BE2C (cell line): Measurements from ENCODE around the gene GNE.

Experiments used
- DNase-seq: peaks from one replicate; pipeline ENCODE4 v3.0.0-alpha.2; 2020
- H3K27me3 ChIP-seq: fragments of 250-450 bp; sonication (Bioruptor Pico); 2 replicates; pipeline ENCODE4 v1.5.1; 2020; ENCODE audit warnings: mild to moderate bottlenecking
- H3K36me3 ChIP-seq: fragments of 250-450 bp; sonication (Bioruptor Pico); 2 replicates; pipeline ENCODE4 v1.5.1; 2020; ENCODE audit warnings: mild to moderate bottlenecking
- H3K4me1 ChIP-seq: fragments of 250-450 bp; sonication (Bioruptor Pico); 2 replicates; pipeline ENCODE4 v1.5.1; 2020
- H3K4me3 ChIP-seq: 2 replicates; pipeline ENCODE4 v1.5.1; 2011; ENCODE audit warnings: low read depth, low read length
- H3K9me3 ChIP-seq: fragments of 250-450 bp; sonication (Bioruptor Pico); 2 replicates; pipeline ENCODE4 v1.5.1; 2020
- TF ChIP-seq, protein P1 (sequence below): IDR thresholded peaks from 2 replicates; pipeline ENCODE4 v1.5.1; 2012; ENCODE audit warnings: mild to moderate bottlenecking, low read depth, low read length

GNE gene

DNA sequence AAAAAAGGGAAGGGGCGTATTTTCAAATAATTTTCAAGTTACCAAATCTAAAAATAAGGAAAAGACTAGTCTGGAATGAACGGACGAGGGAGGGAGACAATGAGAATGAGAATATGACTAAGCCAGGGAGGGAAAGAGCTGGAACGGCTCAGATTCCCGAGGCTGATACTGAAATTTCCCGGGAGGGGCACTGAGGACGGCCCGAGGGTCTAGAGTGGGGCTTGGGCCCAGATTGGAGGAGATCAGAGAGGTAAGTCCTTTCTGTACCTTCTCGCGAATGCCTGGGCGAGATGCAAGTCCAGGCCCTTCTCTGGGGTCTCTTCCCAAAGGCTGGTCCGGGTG lies 92.5 kb downstream of the GNE start:
- H3K9me3 ChIP-seq, result no peaks in the 10 kb centered on the region
- no peak overlapping the region for H3K4me3 ChIP-seq
- DNase-seq, result no peak
- no peaks in the 10 kb centered on the region for H3K36me3 ChIP-seq
- TF ChIP-seq, protein P1, sequence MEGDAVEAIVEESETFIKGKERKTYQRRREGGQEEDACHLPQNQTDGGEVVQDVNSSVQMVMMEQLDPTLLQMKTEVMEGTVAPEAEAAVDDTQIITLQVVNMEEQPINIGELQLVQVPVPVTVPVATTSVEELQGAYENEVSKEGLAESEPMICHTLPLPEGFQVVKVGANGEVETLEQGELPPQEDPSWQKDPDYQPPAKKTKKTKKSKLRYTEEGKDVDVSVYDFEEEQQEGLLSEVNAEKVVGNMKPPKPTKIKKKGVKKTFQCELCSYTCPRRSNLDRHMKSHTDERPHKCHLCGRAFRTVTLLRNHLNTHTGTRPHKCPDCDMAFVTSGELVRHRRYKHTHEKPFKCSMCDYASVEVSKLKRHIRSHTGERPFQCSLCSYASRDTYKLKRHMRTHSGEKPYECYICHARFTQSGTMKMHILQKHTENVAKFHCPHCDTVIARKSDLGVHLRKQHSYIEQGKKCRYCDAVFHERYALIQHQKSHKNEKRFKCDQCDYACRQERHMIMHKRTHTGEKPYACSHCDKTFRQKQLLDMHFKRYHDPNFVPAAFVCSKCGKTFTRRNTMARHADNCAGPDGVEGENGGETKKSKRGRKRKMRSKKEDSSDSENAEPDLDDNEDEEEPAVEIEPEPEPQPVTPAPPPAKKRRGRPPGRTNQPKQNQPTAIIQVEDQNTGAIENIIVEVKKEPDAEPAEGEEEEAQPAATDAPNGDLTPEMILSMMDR, result no peak
- no peaks in the 10 kb centered on the region for H3K27me3 ChIP-seq
- peaks cover 31% of the 10 kb centered on the region for H3K4me1 ChIP-seq

DNA sequence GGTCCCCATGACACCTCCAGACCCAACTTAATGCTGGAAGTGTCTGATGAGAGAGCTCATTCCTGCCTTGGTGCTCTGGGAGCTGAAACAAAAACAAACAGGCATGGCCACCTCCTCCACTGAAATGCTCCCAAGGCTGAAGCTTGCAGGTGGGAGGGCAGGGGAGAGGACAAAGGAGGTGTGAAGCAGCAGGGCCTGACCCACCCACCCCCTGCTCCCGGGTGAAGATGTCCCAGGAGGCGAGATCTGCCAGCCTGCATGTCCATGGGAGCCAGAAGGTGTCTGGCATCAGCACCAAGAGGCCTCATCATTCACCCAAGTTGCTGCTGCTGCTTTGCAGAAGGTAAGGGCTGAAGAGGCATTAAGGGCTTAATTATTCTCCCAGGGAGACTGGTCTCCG lies 93.3 kb downstream of the GNE start:
- H3K4me3 ChIP-seq, result no peak overlapping the region
- DNase-seq, result no peak
- H3K27me3 ChIP-seq, result no peaks in the 10 kb centered on the region
- H3K36me3 ChIP-seq, result no peaks in the 10 kb centered on the region
- H3K9me3 ChIP-seq, result no peaks in the 10 kb centered on the region
- TF ChIP-seq, protein P1, result no peak
- H3K4me1 ChIP-seq, result peaks cover 31% of the 10 kb centered on the region
